Measurements from ENCODE around the gene TMUB2.
A peak's percentile ranks its signal among the peaks of the same experiment; 100 is the strongest.

TMUB2 gene

DNA sequence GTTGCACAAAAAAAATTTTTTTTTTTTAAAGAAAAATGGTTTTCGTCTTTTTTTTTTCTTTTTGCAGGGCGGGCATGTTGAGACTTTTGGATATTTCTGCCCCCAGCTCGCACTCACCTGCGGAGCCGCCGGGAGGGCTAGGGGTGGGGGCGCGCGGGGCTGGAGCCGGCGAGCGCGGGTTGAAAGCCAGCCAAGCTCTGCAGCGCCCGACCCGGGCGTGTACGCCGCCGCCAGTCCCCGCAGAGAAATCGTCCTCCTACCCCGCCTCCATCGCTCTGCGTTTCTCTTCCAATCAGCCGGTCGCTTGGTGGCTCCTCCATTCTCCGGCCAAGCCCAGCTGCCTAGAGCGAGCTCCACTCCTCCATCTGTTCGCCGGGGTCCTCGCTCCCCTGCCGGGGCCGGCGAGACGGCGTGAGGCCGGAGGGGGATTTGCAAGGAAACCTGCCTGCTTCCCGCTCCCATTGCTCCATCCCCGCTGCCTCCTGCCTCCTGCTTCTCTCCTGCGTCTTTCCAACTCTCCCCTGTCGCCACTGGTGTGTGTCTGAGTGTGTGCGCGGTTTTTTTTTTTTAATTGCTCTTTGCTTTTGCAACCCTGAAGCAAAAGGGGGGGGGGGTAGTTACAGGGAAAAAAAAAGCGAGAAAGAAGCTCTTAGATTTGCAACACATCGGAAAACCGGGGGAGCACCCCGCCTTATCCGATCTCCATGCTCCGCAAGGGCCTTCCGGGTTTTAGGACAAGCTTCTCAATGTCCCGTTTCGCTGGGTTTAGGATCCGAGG, 34.5 kb downstream of the TMUB2 start:
- DNase-seq: peak; percentile 86
- peaks cover 27% of the 10 kb centered on the region for H3K36me3 ChIP-seq
- TF ChIP-seq, protein P1, sequence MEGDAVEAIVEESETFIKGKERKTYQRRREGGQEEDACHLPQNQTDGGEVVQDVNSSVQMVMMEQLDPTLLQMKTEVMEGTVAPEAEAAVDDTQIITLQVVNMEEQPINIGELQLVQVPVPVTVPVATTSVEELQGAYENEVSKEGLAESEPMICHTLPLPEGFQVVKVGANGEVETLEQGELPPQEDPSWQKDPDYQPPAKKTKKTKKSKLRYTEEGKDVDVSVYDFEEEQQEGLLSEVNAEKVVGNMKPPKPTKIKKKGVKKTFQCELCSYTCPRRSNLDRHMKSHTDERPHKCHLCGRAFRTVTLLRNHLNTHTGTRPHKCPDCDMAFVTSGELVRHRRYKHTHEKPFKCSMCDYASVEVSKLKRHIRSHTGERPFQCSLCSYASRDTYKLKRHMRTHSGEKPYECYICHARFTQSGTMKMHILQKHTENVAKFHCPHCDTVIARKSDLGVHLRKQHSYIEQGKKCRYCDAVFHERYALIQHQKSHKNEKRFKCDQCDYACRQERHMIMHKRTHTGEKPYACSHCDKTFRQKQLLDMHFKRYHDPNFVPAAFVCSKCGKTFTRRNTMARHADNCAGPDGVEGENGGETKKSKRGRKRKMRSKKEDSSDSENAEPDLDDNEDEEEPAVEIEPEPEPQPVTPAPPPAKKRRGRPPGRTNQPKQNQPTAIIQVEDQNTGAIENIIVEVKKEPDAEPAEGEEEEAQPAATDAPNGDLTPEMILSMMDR (IDR thresholded peaks at IDR 0.05; ENCODE audit: low read depth, low read length): no peak
- H3K9me3 ChIP-seq (ENCODE audit: severe bottlenecking): no peaks in the 10 kb centered on the region
- peak overlapping the region; percentile 68 for H3K4me3 ChIP-seq (ENCODE audit: low read depth, low read length)
- H3K27ac ChIP-seq: peak overlapping the region; percentile 99
- no peaks in the 10 kb centered on the region for H3K27me3 ChIP-seq (ENCODE audit: insufficient read depth, low read depth, severe bottlenecking)

DNA sequence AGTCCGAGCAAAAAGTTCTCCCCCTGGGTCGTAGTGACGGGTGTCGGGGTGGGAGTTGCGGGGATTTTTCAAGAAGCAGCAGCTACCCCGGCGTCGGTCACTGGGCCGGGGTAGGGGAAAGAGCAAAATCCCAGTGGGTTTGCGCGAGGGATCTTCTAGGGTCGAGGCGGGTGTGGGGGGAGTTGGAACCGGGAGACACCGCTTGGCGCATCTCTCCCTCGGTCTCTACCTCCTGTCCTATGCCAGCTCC, 35.0 kb downstream of the TMUB2 start:
- Histone ChIP-seq H3K27ac (peak overlapping the region; percentile 99), H3K36me3 (peaks cover 22% of the 10 kb centered on the region)

DNA sequence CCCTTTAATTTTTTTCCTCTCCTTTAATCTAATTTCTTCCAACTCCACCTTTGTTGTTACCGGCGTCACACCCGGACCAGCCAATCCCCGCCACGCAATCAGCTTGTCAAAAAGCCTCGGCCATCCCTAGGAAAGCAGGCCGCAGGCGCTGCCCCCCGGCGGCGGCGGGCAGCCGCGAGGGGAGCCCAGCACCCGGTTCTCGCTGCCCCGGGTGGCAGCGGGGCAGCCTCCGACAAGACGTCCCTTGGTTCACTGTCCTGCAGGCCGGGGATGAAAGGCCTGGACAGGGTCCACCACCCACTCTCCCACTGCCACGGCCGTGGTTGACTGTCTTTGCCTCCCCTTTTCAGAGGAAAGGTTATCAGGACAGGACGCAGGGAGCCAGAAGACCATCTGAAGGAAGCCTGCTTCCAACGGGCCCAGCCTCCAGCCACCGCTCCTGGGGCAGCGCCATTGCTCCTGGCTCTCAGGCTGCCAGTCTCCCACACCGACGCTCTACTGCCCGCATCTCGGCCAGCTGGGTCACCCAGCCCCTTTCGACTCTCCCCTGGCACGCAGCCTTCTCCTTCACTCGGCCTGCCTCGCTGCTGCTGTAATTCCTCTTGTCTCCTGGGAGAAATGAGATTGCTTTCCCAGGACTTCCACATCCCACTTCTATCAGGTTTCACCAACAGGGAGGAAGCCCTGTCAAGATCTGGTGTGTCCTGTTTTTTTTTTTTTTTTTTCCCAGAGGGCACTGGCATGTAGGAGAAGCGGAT, 35.5 kb downstream of the TMUB2 start:
- peak; percentile 83 for DNase-seq
- Histone ChIP-seq H3K36me3 (peaks cover 17% of the 10 kb centered on the region), H3K27ac (peak overlapping the region; percentile 99), H3K9me3 (ENCODE audit: severe bottlenecking) (no peaks in the 10 kb centered on the region), H3K27me3 (ENCODE audit: insufficient read depth, low read depth, severe bottlenecking) (no peaks in the 10 kb centered on the region), H3K4me3 (ENCODE audit: low read depth, low read length) (peak overlapping the region; percentile 68)
- TF ChIP-seq, protein P1 (IDR thresholded peaks at IDR 0.05; ENCODE audit: low read depth, low read length): peak; percentile 36

More for the DNA sequence above, 35.0 kb downstream of the TMUB2 start:
- H3K4me3 ChIP-seq (ENCODE audit: low read depth, low read length): peak overlapping the region; percentile 68
- no peaks in the 10 kb centered on the region for H3K9me3 ChIP-seq (ENCODE audit: severe bottlenecking)
- H3K27me3 ChIP-seq (ENCODE audit: insufficient read depth, low read depth, severe bottlenecking): no peaks in the 10 kb centered on the region
- TF ChIP-seq, protein P1 (IDR thresholded peaks at IDR 0.05; ENCODE audit: low read depth, low read length): no peak
- peak; percentile 57 for DNase-seq

DNA sequence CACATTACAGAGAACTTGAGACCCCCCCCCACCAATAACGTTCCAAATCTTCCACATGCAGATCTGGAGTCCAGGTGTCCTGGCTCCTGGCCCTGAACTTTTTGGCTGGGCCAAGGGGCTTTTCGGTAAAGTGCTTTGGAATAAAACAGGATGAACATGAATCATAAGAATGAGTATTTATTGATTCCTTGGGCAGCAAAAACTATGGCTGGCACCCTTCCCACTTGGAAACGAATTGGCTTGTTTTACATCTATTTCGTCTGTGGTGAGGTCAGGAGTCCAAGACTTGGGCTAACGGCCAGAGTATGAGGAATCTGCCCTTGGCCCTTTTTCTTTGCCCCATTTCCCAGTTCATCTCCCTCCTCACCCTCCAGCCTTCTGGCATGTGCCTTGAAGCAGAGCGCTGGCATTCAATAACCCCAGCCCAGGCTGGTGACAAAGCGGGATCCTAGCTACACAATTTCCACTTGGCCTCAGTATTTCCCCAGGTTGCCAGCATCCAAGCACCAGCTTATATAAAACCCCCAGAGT, 36.8 kb downstream of the TMUB2 start:
- H3K4me3 ChIP-seq (ENCODE audit: low read depth, low read length): no peak overlapping the region

DNA sequence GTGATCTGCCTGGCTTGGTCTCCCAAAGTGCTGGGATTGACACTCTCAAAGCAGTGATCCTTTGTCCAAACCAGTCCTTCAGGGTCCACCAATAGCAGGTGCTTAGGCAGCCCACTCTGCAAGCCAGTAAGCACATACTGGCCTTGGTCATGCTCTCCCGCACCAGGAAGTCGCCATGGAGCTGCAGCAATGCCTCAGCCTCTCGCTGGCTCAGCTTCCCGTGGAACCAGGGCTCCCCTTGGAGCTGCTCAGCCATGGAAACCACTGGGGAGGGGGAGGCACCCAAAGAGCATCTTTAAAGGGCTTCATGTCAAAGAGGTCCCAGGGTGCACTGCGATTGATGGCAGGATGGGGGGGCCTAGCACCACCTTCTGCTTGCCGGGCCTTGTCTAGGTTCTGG, 42.3 kb downstream of the TMUB2 start:
- no peaks in the 10 kb centered on the region for H3K36me3 ChIP-seq

More for the DNA sequence above, 36.8 kb downstream of the TMUB2 start:
- no peaks in the 10 kb centered on the region for H3K9me3 ChIP-seq (ENCODE audit: severe bottlenecking)
- no peaks in the 10 kb centered on the region for H3K27me3 ChIP-seq (ENCODE audit: insufficient read depth, low read depth, severe bottlenecking)
- TF ChIP-seq, protein P1 (IDR thresholded peaks at IDR 0.05; ENCODE audit: low read depth, low read length): no peak
- H3K36me3 ChIP-seq: peaks cover 9% of the 10 kb centered on the region
- no peak overlapping the region for H3K27ac ChIP-seq
- DNase-seq: no peak

More for the DNA sequence above, 42.3 kb downstream of the TMUB2 start:
- TF ChIP-seq, protein P1 (IDR thresholded peaks at IDR 0.05; ENCODE audit: low read depth, low read length): no peak
- H3K27ac ChIP-seq: no peak overlapping the region
- H3K27me3 ChIP-seq (ENCODE audit: insufficient read depth, low read depth, severe bottlenecking): no peaks in the 10 kb centered on the region
- no peak for DNase-seq
- no peak overlapping the region for H3K4me3 ChIP-seq (ENCODE audit: low read depth, low read length)
- H3K9me3 ChIP-seq (ENCODE audit: severe bottlenecking): no peaks in the 10 kb centered on the region
